Natural killer cell (primary cell): ENCODE data around the gene SLC16A1. TPM values are rescaled to one million over a fixed set of nuclear protein-coding genes. Genes with fewer than 3 reads are reported as not detected.

Experiments used
- ATAC-seq, 3 donors: fragments of 150-1000 bp in 2 of 3; fragments of 200-7000 bp in 1 of 3; cut with Tn5 transposase; 1 replicate in 1 of 3; 2 replicates in 2 of 3; pipeline ENCODE4 v1.10.0; 2021; ENCODE audit warnings: mild to moderate bottlenecking in 2 of 3, moderate library complexity in 2 of 3
- DNase-seq, 2 donors: peaks; one replicate each; pipeline versions ENCODE4 v3.0.0 to v3.0.0-alpha.2; 2013 to 2021; ENCODE audit warnings: mixed read lengths in 1 of 2
- H3K27ac ChIP-seq: one replicate; pipeline ENCODE4 v1.5.1; 2013; ENCODE audit warnings: mild to moderate bottlenecking, low read length
- H3K27me3 ChIP-seq: one replicate; pipeline ENCODE4 v1.6.1; 2013; ENCODE audit warnings: low read length; ENCODE audit not compliant: control insufficient read depth, insufficient read depth
- H3K36me3 ChIP-seq: one replicate; pipeline ENCODE4 v1.6.1; 2013; ENCODE audit warnings: low read length; ENCODE audit not compliant: control insufficient read depth, insufficient read depth
- H3K4me1 ChIP-seq: one replicate; pipeline ENCODE4 v1.6.1; 2013; ENCODE audit warnings: low read length; ENCODE audit not compliant: control insufficient read depth, insufficient read depth
- H3K4me3 ChIP-seq: one replicate; pipeline ENCODE4 v1.5.1; 2013; ENCODE audit warnings: low read length
- H3K9me3 ChIP-seq: one replicate; pipeline ENCODE4 v1.6.1; 2013; ENCODE audit warnings: low read length; ENCODE audit not compliant: control insufficient read depth, insufficient read depth
- H3K27ac Mint-ChIP-seq, 2 donors: one replicate each; pipeline ENCODE4 v1.8.0; 2022; ENCODE audit warnings: mild to moderate bottlenecking in 2 of 2, mixed read lengths in 2 of 2, moderate library complexity in 1 of 2
- H3K27me3 Mint-ChIP-seq, 2 donors: one replicate each; pipeline ENCODE4 v1.8.0; 2022; ENCODE audit warnings: low read depth in 2 of 2, mixed read lengths in 2 of 2
- H3K36me3 Mint-ChIP-seq: one replicate; pipeline ENCODE4 v1.8.0; 2022; ENCODE audit warnings: mixed read lengths
- H3K4me1 Mint-ChIP-seq, 2 donors: one replicate each; pipeline ENCODE4 v1.8.0; 2022; ENCODE audit warnings: mixed read lengths in 2 of 2
- H3K4me3 Mint-ChIP-seq: one replicate; pipeline ENCODE4 v1.8.0; 2022; ENCODE audit warnings: mild to moderate bottlenecking, moderate library complexity, mixed read lengths
- H3K9me3 Mint-ChIP-seq, 2 donors: one replicate each; pipeline ENCODE4 v1.8.0; 2022; ENCODE audit warnings: mixed read lengths in 2 of 2
- WGBS: methylation state at CpG from one replicate; pipeline ENCODE4 v1.1.7; 2013; ENCODE audit warnings: missing lambda C conversion rate; ENCODE audit not compliant: insufficient coverage; 5-methylcytosine and 5-hydroxymethylcytosine counted together
- intact Hi-C: fragments of 100-400 bp; cut with micrococcal nuclease; formaldehyde crosslinking; loops from one replicate; pipeline ENCODE4 v1.14.2; 2022
- total RNA-seq, 4 donors: library from RNA; stranded (reverse); fragments of 120-200 nt in 1 of 4; gene quantifications; one replicate each; pipeline versions ENCODE4 v1.2.3 to v1.2.4, GENCODE V29; 2013 to 2022
- TF ChIP-seq, protein P1 (sequence below): fragments of 200-600 bp; IDR thresholded peaks from one replicate; pipeline ENCODE4 v1.8.0; 2022; ENCODE audit warnings: antibody characterized with exemption

Gene SLC16A1
- total RNA-seq, 3 donors from 2014 or later (not counting 1 experiment from before 2014, with no cell fraction given), result 8.7 to 18.5 (median 14.0) TPM

DNA sequence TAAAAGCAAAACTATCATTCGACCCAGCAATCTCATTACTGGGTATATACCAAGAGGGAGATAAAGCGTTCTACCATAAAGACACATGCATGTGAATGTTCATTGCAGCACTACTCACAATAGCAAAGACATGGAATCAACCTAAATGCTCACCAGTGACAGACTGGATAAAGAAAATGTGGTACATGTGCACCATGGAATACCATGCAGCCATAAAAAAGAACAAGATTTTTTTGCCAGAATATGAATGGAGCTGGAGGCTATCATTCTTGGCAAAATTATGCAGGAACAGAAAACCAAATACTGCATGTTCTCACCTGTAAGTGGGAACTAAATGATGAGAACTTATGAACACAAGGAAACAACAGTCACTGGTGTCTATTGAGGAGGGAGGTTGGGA lies 79.7 kb downstream of the SLC16A1 start:
- Mint-ChIP-seq H3K27ac (no peak overlapping the region), H3K27me3 (peaks cover 7 to 11% of the 10 kb centered on the region in 2 donors), H3K9me3 (no peaks in the 10 kb centered on the region), H3K4me1 (peaks cover 8 to 17% of the 10 kb centered on the region in 2 donors), H3K36me3 (no peaks in the 10 kb centered on the region), H3K4me3 (no peak overlapping the region)
- H3K4me3 ChIP-seq, result no peak overlapping the region
- ATAC-seq (no peak), DNase-seq (no peak)
- no peaks in the 10 kb centered on the region for H3K27me3 ChIP-seq
- no peaks in the 10 kb centered on the region for H3K4me1 ChIP-seq
- H3K27ac ChIP-seq, result no peak overlapping the region
- no peaks in the 10 kb centered on the region for H3K36me3 ChIP-seq
- no peaks in the 10 kb centered on the region for H3K9me3 ChIP-seq
- intact Hi-C loops, result no loop called here
- WGBS, result 86% methylated on average over 2 of the region's 2 CpGs
- TF ChIP-seq, protein P1, sequence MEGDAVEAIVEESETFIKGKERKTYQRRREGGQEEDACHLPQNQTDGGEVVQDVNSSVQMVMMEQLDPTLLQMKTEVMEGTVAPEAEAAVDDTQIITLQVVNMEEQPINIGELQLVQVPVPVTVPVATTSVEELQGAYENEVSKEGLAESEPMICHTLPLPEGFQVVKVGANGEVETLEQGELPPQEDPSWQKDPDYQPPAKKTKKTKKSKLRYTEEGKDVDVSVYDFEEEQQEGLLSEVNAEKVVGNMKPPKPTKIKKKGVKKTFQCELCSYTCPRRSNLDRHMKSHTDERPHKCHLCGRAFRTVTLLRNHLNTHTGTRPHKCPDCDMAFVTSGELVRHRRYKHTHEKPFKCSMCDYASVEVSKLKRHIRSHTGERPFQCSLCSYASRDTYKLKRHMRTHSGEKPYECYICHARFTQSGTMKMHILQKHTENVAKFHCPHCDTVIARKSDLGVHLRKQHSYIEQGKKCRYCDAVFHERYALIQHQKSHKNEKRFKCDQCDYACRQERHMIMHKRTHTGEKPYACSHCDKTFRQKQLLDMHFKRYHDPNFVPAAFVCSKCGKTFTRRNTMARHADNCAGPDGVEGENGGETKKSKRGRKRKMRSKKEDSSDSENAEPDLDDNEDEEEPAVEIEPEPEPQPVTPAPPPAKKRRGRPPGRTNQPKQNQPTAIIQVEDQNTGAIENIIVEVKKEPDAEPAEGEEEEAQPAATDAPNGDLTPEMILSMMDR, result no peak

GRCh38 chr1:112872551-112872962 lies 83.4 kb downstream of the SLC16A1 start:
- ATAC-seq (no peak), DNase-seq (no peak)
- Histone ChIP-seq H3K27me3 (no peaks in the 10 kb centered on the region), H3K27ac (no peak overlapping the region), H3K9me3 (no peaks in the 10 kb centered on the region), H3K4me3 (no peak overlapping the region), H3K4me1 (no peaks in the 10 kb centered on the region), H3K36me3 (no peaks in the 10 kb centered on the region)
- H3K4me3 Mint-ChIP-seq, result no peak overlapping the region
- intact Hi-C loops, result no loop called here
- H3K36me3 Mint-ChIP-seq, result no peaks in the 10 kb centered on the region
- peaks cover 7 to 10% of the 10 kb centered on the region in 2 donors for H3K27me3 Mint-ChIP-seq
- H3K9me3 Mint-ChIP-seq, result no peaks in the 10 kb centered on the region
- TF ChIP-seq, protein P1, result no peak
- no peak overlapping the region for H3K27ac Mint-ChIP-seq
- WGBS, result 93% methylated on average over 1 of the region's 1 CpG
- H3K4me1 Mint-ChIP-seq, result peaks cover 8 to 9% of the 10 kb centered on the region in 2 donors

DNA sequence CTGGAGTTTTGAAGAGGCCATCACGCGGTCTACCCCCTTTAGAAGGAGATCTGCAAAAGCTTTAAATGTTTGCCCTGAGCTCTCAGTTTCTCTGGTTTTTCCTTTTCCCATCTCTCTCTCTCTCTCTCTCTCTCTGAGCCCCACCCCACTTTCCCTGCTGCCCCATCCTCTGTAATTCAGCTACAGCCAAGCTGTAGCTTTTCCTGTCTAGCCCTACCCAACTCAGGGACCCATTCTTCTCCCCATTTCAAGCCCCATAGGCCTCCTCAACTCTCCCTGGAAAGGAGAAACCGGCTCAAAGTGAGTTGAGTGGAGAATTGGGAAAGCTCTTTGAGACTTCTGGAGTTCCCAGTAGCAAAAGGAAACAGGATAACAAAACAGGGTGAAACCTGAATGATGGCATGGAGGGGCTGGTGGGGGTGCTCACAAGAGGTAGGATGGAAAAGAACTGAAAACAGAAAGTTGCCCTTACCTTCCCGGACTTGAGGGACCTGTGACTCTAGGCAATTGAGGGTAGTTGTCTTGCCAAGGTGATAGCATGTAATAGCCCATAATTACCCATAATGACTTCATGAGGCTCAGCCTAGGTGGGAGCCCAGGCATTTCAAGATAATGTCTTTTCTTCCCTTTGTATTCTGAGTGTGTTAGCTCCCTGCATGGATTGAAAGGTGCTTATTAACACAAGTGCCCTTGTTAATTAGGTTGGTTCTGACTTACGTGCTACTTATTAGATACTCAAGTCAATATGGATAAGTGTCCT lies 84.9 kb downstream of the SLC16A1 start:
- intact Hi-C loops, result no loop called here
- Histone ChIP-seq H3K27ac (no peak overlapping the region), H3K27me3 (no peaks in the 10 kb centered on the region), H3K36me3 (no peaks in the 10 kb centered on the region), H3K4me3 (no peak overlapping the region), H3K9me3 (no peaks in the 10 kb centered on the region), H3K4me1 (no peaks in the 10 kb centered on the region)
- no peak overlapping the region for H3K4me3 Mint-ChIP-seq
- H3K27me3 Mint-ChIP-seq, result peaks cover 2 to 10% of the 10 kb centered on the region in 2 donors
- ATAC-seq, result no peak
- 90% methylated on average over 5 of the region's 5 CpGs for WGBS
- no peak overlapping the region for H3K27ac Mint-ChIP-seq
- no peaks in the 10 kb centered on the region for H3K9me3 Mint-ChIP-seq
- peaks cover 8 to 9% of the 10 kb centered on the region in 2 donors for H3K4me1 Mint-ChIP-seq
- no peaks in the 10 kb centered on the region for H3K36me3 Mint-ChIP-seq
- no peak for DNase-seq
- TF ChIP-seq, protein P1, result no peak

- H3K4me3 Mint-ChIP-seq, result no peak overlapping the region
- H3K27ac Mint-ChIP-seq, result no peak overlapping the region
- H3K36me3 ChIP-seq, result no peaks in the 10 kb centered on the region
- TF ChIP-seq, protein P1, result no peak
- no peaks in the 10 kb centered on the region for H3K9me3 Mint-ChIP-seq
- no peaks in the 10 kb centered on the region for H3K4me1 ChIP-seq
- intact Hi-C loops, result no loop called here
- H3K27me3 Mint-ChIP-seq, result peaks cover 0 to 7% of the 10 kb centered on the region in 2 donors
- DNase-seq, result no peak
- no peak overlapping the region for H3K27ac ChIP-seq
- no peaks in the 10 kb centered on the region for H3K27me3 ChIP-seq
- no peaks in the 10 kb centered on the region for H3K36me3 Mint-ChIP-seq
- peaks cover 8 to 9% of the 10 kb centered on the region in 2 donors for H3K4me1 Mint-ChIP-seq
- no peak for ATAC-seq
- no peak overlapping the region for H3K4me3 ChIP-seq
- 47% methylated on average over 4 of the region's 4 CpGs for WGBS
- H3K9me3 ChIP-seq, result no peaks in the 10 kb centered on the region
These were observed 86.1 kb downstream of the SLC16A1 start for GRCh38 chr1:112869895-112870294.
